Fibroblast of the aortic adventitia (primary cell): ENCODE results near the gene SLC18B1. TPM values are rescaled to one million over a fixed set of nuclear protein-coding genes. Genes with fewer than 3 reads are reported as not detected.

ENCODE experiments used
- DNase-seq: peaks from one replicate; pipeline ENCODE4 v3.0.0-alpha.2; 2010; ENCODE audit warnings: low read depth
- H3K4me3 ChIP-seq: 2 replicates; pipeline ENCODE4 v1.5.1; 2011; ENCODE audit warnings: low read depth, mild to moderate bottlenecking, control low read depth, low read length, moderate library complexity
- CTCF ChIP-seq: IDR thresholded peaks from 2 replicates; pipeline ENCODE4 v1.5.1; 2011; ENCODE audit warnings: mild to moderate bottlenecking, low read length, control low read depth, inconsistent platforms; ENCODE audit not compliant: insufficient read depth
- total RNA-seq: library from RNA; depleted of rRNA; stranded (reverse); fragments of >200 nt; gene quantifications from 2 replicates; pipeline ENCODE4 v1.2.3, GENCODE V29; 2012; ENCODE audit warnings: low replicate concordance

The SLC18B1 gene
- total RNA-seq, 1 donor: 17.8 TPM

- no peak for TF ChIP-seq CTCF
- DNase-seq: no peak
- H3K4me3 ChIP-seq: no peak overlapping the region
Measured at GRCh38 chr6:132733283-132733682, 65.2 kb downstream of the SLC18B1 start.

- no peak for TF ChIP-seq CTCF
- no peak for DNase-seq
- no peak overlapping the region for H3K4me3 ChIP-seq
Measured at GRCh38 chr6:132731086-132731485, 67.4 kb downstream of the SLC18B1 start.

- DNase-seq: peak; percentile 34
- H3K4me3 ChIP-seq: no peak overlapping the region
- no peak for TF ChIP-seq CTCF
Measured at GRCh38 chr6:132730560-132730959, 67.9 kb downstream of the SLC18B1 start.

- H3K4me3 ChIP-seq: no peak overlapping the region
- no peak for TF ChIP-seq CTCF
Measured at GRCh38 chr6:132728616-132729015, 69.8 kb downstream of the SLC18B1 start.

GRCh38 chr6:132726608-132726975, 71.8 kb downstream of the SLC18B1 start:
- DNase-seq: no peak
- no peak for TF ChIP-seq CTCF
- no peak overlapping the region for H3K4me3 ChIP-seq

More at GRCh38 chr6:132728616-132729015, 69.8 kb downstream of the SLC18B1 start:
- no peak for DNase-seq

- TF ChIP-seq CTCF: no peak
- DNase-seq: no peak
- H3K4me3 ChIP-seq: no peak overlapping the region
Measured at GRCh38 chr6:132725947-132726607, 72.4 kb downstream of the SLC18B1 start.

- TF ChIP-seq CTCF: no peak
- no peak overlapping the region for H3K4me3 ChIP-seq
- no peak for DNase-seq
Measured at GRCh38 chr6:132725471-132725870, 73.0 kb downstream of the SLC18B1 start.
